ENCODE measurements around the gene KRT31.

KRT31 gene

DNA sequence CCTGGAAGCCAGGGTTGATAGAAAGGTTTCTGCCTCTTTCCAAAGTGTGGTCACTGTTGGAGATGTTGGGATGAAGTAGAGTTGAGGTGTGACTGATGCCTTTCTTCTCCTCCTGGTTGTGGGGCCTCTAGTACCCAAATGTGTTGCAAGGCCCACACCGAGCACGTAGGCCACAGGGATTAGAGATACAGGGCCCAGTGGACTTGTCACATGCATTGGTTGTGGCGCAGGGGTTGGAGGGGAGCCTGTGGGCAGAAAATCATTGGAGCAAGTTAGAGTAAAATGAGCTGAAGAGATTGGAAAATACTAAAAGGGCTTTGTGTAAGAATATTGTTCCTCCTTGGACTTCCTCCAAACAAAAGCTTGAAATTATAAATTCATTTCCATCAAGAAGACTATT lies 51.4 kb downstream of the KRT31 start:
- CTCF ChIA-PET: interaction anchor here (4.2 kb wide), 1 partner anchor 203 kb away, joined by 12 read pairs; no protein-coding TSS in a partner anchor
- TF ChIP-seq, protein P1, sequence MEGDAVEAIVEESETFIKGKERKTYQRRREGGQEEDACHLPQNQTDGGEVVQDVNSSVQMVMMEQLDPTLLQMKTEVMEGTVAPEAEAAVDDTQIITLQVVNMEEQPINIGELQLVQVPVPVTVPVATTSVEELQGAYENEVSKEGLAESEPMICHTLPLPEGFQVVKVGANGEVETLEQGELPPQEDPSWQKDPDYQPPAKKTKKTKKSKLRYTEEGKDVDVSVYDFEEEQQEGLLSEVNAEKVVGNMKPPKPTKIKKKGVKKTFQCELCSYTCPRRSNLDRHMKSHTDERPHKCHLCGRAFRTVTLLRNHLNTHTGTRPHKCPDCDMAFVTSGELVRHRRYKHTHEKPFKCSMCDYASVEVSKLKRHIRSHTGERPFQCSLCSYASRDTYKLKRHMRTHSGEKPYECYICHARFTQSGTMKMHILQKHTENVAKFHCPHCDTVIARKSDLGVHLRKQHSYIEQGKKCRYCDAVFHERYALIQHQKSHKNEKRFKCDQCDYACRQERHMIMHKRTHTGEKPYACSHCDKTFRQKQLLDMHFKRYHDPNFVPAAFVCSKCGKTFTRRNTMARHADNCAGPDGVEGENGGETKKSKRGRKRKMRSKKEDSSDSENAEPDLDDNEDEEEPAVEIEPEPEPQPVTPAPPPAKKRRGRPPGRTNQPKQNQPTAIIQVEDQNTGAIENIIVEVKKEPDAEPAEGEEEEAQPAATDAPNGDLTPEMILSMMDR (IDR thresholded peaks at IDR 0.05; ENCODE audit: insufficient read depth, low read length, missing control alignments): no peak
- DNase-seq (ENCODE audit: low read depth, low spot score): no peak
- H3K4me3 ChIP-seq (ENCODE audit: low read depth, low read length): no peak overlapping the region
- POLR2A ChIA-PET: no interaction called here
